Measurements from ENCODE around the gene ANKRD11.

DNA sequence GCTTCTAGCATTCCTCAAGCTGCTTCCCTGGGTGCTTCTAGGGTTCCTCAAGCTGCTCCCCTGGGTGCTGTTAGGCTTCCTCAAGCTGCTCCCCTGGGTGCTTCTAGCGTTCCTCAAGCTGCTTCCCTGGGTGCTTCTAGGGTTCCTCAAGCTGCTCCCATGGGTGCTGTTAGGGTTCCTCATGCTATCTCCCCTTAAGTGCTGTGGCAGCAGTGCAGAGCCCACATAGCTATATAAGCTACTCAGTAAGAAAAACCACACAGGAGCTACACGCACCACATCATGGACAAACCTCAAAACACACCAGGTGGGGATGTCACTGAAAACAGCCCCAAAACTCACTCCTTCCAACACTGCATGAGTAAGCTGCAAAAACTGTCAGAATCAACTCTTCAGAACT, 35.2 kb downstream of the ANKRD11 start:
- TF ChIP-seq POLR2A (IDR thresholded peaks at IDR 0.05; ENCODE audit: low read length) (no peak), GATA1 (IDR thresholded peaks at IDR 0.05; ENCODE audit: low read depth, low read length) (no peak)
